ENCODE results near the gene GMPR.
A peak's percentile ranks its signal among the peaks of the same experiment; 100 is the strongest.

Gene GMPR

GRCh38 chr6:16301511-16301910 lies 63.1 kb downstream of the GMPR start:
- DNase-seq (ENCODE audit: low read depth, low spot score) = no peak

GRCh38 chr6:16302721-16303552 lies 64.5 kb downstream of the GMPR start:
- DNase-seq (ENCODE audit: low read depth, low spot score) = no peak

GRCh38 chr6:16305246-16305725 lies 66.9 kb downstream of the GMPR start:
- no peak for DNase-seq (ENCODE audit: low read depth, low spot score)

- no peak for DNase-seq (ENCODE audit: low read depth, low spot score)
These were observed 67.4 kb downstream of the GMPR start for GRCh38 chr6:16305788-16306187.

GRCh38 chr6:16306334-16306733 lies 67.9 kb downstream of the GMPR start:
- no peak for DNase-seq (ENCODE audit: low read depth, low spot score)

GRCh38 chr6:16311763-16312162 lies 73.4 kb downstream of the GMPR start:
- no peak for DNase-seq (ENCODE audit: low read depth, low spot score)

GRCh38 chr6:16313732-16314131 lies 75.3 kb downstream of the GMPR start:
- DNase-seq (ENCODE audit: low read depth, low spot score) = no peak

GRCh38 chr6:16314296-16314695 lies 75.9 kb downstream of the GMPR start:
- no peak for DNase-seq (ENCODE audit: low read depth, low spot score)

GRCh38 chr6:16316741-16317251 lies 78.4 kb downstream of the GMPR start:
- no peak for DNase-seq (ENCODE audit: low read depth, low spot score)

- DNase-seq (ENCODE audit: low read depth, low spot score) = no peak
These were observed 80.2 kb downstream of the GMPR start for GRCh38 chr6:16318538-16318937.

GRCh38 chr6:16318953-16319720 lies 80.8 kb downstream of the GMPR start:
- DNase-seq (ENCODE audit: low read depth, low spot score) = no peak

GRCh38 chr6:16319813-16320532 lies 81.6 kb downstream of the GMPR start:
- peak; percentile 65 for DNase-seq (ENCODE audit: low read depth, low spot score)

GRCh38 chr6:16320533-16321340 lies 82.3 kb downstream of the GMPR start:
- DNase-seq (ENCODE audit: low read depth, low spot score) = no peak

GRCh38 chr6:16321341-16321710 lies 82.9 kb downstream of the GMPR start:
- no peak for DNase-seq (ENCODE audit: low read depth, low spot score)

GRCh38 chr6:16321826-16322225 lies 83.4 kb downstream of the GMPR start:
- no peak for DNase-seq (ENCODE audit: low read depth, low spot score)

- no peak for DNase-seq (ENCODE audit: low read depth, low spot score)
These were observed 84.4 kb downstream of the GMPR start for GRCh38 chr6:16322666-16323312.

GRCh38 chr6:16324184-16324583 lies 85.8 kb downstream of the GMPR start:
- no peak for DNase-seq (ENCODE audit: low read depth, low spot score)

GRCh38 chr6:16324606-16325225 lies 86.3 kb downstream of the GMPR start:
- no peak for DNase-seq (ENCODE audit: low read depth, low spot score)

GRCh38 chr6:16326531-16326930 lies 88.1 kb downstream of the GMPR start:
- no peak for DNase-seq (ENCODE audit: low read depth, low spot score)

All from brain pericyte (primary cell).